ENCODE results near the gene ALDH1A1. TPM values are rescaled to one million over a fixed set of nuclear protein-coding genes. Genes with fewer than 3 reads are reported as not detected.
A peak's percentile ranks its signal among the peaks of the same experiment; 100 is the strongest.

Gene ALDH1A1
- total RNA-seq, 1 donor = 85.9 TPM

- DNase-seq (ENCODE audit: low read depth in 2 of 3, low spot score in 2 of 3) = no peak
Observed at GRCh38 chr9:72921888-72922654, 30.8 kb downstream of the ALDH1A1 start.

DNA sequence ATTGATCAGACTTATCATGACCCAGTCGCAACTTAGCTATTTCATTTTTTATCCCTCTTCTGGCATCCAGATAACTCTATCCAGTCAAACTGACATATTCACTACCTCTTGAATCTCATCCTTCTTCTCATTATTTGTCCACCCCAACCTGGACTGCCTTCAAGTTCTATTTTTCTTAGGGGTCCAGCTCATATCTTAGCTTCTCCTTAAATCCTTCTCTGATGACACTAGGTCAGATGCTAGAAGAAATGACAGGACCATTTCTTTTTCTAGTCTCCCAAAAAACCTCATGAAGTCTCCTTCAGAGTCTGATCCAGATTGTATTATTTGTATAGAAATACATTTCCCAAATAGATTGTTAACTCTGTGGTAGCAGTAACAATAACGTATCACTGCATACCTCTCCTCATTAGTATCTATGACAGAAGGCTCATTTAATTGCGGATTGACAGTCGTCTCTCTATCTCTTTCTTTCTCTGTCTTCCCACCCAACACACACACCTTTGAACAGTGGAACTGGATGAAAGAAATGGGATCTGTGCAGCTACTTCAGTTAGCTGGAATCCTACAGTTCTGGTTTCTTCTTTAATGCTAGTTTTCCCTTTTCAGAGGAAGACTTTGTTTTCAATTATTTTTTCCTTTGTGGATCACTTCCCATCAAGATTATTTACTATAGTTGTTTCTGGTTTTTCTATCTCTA, 33.5 kb downstream of the ALDH1A1 start:
- DNase-seq (ENCODE audit: low read depth in 2 of 3, low spot score in 2 of 3) = no peak

DNA sequence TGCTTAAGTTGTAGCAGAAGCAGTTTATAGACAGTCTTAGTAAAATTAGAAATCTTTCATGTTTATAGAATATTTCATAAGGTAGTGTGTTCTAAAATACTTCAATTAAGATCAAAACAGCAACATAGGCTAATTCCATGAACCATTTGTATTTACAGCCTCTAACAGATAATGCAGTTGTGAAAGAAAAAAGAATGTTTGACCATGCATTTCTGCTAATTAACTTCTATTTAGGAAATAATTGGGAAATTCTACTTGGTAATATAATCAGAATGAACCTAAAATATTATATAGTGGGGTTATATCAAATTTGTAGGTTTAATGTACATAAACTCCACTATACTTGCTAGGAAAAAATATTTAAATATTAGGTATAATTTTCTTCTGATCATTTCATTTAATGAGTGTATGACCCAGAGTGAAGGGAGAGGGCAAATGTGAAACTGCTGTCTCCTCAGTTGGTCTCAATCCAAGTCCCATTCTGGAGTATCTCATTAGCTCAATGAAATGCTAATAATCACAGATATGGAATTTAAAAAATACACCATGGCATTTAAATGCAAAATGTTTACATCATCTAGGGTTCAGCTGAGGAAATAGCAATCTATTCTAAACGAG, 34.9 kb downstream of the ALDH1A1 start:
- DNase-seq (ENCODE audit: low read depth in 2 of 3, low spot score in 2 of 3) = no peak

DNA sequence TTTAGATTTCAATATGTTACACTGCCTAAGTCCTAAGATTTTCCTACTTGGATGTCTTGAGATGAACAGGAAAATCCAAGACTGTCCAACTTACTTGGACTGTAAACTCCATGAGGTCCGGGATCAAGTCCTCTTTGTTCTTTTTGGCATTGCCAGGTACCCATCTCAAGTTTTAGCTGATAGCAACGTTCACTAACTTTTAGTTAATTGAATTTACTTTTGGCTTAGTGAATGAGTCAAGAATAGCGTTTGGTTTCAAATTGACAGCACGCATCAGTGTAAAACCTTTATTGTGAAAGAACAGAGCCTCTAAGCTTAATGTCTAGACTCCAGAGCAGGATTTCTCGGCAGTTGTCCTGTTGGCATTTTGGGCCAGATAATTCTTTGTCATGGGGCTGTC, 37.2 kb downstream of the ALDH1A1 start:
- no peak for DNase-seq (ENCODE audit: low read depth in 2 of 3, low spot score in 2 of 3)

DNA sequence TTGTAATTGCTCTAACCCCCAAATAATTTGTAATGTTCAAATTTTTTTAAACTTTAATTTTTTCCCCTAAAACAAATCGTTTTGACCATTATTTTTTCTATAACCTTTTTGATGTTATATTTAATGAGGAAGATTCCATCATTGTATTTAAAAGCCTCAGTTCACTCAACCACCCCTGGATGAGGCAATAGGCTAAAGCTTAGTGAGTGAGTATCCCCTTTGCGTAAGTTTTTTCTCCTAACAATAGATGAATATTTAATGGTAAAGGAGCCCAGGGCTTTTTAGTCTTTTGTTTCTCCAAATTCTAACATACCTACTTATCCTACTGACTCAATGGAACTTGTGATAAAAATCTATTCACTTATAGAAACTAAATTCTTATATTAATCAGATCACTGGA, 38.1 kb downstream of the ALDH1A1 start:
- no peak for DNase-seq (ENCODE audit: low read depth in 2 of 3, low spot score in 2 of 3)

- no peak for DNase-seq (ENCODE audit: low read depth in 2 of 3, low spot score in 2 of 3)
Observed at GRCh38 chr9:72913382-72914009, 39.4 kb downstream of the ALDH1A1 start.

DNA sequence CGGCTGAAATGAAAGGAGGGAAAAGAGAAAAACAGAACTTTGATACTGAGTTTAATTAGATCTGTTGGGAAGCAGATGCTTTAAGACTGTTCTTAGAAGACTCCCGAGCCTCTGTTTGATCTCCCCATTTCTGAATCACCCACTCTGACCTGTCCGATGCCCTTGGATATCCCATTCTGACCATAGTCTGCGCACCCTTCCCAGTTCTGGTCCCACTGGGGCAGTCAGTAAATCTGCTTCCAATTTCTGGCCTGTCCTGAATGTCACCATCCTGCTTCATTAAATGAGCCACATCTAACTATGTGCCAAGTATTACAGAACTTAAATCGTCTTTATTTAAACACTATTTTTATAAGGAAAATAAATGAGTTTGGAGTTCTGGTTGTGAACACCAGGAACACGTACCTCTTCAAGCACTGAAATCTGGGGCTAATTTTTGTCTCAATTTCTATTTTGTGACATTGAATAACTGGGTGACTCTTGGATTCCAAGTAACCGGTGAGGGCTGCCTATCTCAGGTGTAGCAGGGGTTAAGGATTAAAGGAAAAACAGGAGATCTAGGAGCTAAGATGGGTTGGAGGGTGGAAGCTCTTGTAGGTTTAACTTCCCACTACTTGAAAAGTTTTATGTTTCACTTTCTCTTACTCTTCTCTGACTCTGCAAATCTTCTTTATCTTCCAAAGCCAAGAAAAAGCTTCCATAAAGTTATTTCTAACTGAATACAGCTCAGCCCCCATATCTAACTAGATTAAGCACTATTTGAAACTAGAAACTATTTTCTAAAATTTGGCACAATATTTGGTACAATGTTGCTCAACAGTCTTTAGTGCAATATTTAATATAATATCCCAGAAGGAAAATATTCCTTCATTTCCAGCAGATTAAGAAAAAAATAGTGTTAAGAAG, 40.1 kb downstream of the ALDH1A1 start:
- DNase-seq (ENCODE audit: low read depth in 2 of 3, low spot score in 2 of 3) = no peak

GRCh38 chr9:72911816-72912215, 41.0 kb downstream of the ALDH1A1 start:
- no peak for DNase-seq (ENCODE audit: low read depth in 2 of 3, low spot score in 2 of 3)

GRCh38 chr9:72911247-72911775, 41.5 kb downstream of the ALDH1A1 start:
- DNase-seq (ENCODE audit: low read depth in 2 of 3, low spot score in 2 of 3) = no peak

GRCh38 chr9:72909428-72909827, 43.4 kb downstream of the ALDH1A1 start:
- DNase-seq (ENCODE audit: low read depth in 2 of 3, low spot score in 2 of 3) = no peak

GRCh38 chr9:72907421-72907820, 45.4 kb downstream of the ALDH1A1 start:
- peak in 2 of 3 donors; percentile 2 to 18 for DNase-seq (ENCODE audit: low read depth in 2 of 3, low spot score in 2 of 3)

- DNase-seq (ENCODE audit: low read depth in 2 of 3, low spot score in 2 of 3) = no peak
Observed at GRCh38 chr9:72906810-72907209, 46.0 kb downstream of the ALDH1A1 start.

- no peak for DNase-seq (ENCODE audit: low read depth in 2 of 3, low spot score in 2 of 3)
Observed at GRCh38 chr9:72905514-72906480, 47.1 kb downstream of the ALDH1A1 start.

DNA sequence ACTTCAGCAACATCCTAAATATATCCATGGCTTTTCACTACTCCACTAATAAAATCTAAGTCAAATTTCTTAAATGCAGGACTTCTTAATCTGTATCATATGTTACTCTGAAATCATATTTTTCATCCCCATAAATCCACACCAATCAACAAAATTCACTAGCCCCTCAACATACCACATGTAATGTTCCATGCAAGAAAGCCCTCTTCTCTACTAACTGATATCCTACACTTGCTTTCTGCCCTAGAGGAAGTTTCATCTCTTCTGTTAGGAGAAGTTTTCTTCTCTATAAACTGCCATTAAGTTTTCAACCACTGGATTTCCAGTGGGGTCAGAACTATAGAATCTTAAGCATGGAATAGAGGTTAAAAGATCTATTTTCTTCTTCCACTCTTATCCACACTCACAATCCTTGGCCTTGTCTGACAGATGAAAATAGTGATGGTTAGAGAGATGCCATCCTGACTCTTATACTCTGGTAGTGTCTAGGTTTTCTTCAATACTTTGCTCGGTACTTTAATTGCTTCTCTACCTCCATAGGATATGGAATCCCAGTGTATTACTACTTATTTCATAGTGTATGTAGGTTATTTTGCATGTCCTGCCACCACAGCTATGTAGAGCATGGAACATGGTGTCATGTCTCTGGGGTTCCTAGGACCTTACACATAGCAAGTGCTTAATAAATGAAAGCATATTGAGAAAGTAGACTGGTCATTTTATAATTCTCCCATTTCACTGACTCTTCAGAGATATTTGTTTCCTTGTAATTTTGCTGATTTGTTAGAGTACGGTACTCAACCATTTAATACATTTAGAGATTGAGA, 48.4 kb downstream of the ALDH1A1 start:
- DNase-seq (ENCODE audit: low read depth in 2 of 3, low spot score in 2 of 3) = no peak

- no peak for DNase-seq (ENCODE audit: low read depth in 2 of 3, low spot score in 2 of 3)
Observed at GRCh38 chr9:72903103-72903502, 49.8 kb downstream of the ALDH1A1 start.

- DNase-seq (ENCODE audit: low read depth in 2 of 3, low spot score in 2 of 3) = no peak
Observed at GRCh38 chr9:72902268-72902667, 50.6 kb downstream of the ALDH1A1 start.

DNA sequence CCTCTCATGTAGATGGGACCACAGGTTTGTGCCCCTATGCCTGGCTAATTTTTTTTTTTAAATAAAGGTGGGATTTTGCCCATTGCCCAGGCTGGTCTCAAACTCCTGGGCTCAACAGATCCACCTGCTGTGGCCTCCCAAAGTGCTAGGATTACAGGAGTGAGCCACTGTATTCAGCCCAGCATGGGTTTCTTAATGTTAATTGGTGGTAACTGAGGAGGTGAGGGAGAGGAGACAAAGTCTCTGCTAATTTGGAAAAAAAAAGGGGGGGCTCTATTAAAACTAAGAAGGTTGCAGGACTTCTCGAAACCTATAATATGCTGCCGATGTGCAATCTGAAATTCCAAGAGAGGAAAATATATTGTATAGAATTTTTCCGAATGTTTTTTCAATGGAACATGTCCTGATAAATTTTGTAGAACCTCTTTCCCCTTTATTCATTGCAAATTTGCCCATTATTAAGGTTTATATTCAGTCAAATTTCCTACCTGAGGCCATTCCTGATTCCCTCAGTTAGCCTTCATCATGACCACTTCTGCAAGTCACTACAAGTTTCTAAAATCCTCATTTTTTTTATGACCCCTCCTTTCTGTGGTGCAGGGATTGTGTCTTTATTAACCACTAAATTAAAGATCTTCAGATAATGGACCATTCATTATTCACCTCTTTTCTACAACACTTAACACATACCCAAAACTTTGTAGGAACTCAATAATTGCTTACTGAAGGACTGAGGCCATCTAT, 52.9 kb downstream of the ALDH1A1 start:
- no peak for DNase-seq (ENCODE audit: low read depth in 2 of 3, low spot score in 2 of 3)
